Epidermal melanocyte (primary cell): ENCODE measurements around the gene CD247.

Experiments
- DNase-seq: peaks from one replicate; pipeline ENCODE4 v3.0.0; 2011; ENCODE audit warnings: low spot score; ENCODE audit not compliant: insufficient read length

Gene CD247

GRCh38 chr1:167542109-167543032 is 24.0 kb upstream of the CD247 start:
- no peak for DNase-seq

- DNase-seq = no peak
Observed at GRCh38 chr1:167541610-167542009, 23.3 kb upstream of the CD247 start.

- no peak for DNase-seq
Observed at GRCh38 chr1:167541003-167541402, 22.7 kb upstream of the CD247 start.

DNA sequence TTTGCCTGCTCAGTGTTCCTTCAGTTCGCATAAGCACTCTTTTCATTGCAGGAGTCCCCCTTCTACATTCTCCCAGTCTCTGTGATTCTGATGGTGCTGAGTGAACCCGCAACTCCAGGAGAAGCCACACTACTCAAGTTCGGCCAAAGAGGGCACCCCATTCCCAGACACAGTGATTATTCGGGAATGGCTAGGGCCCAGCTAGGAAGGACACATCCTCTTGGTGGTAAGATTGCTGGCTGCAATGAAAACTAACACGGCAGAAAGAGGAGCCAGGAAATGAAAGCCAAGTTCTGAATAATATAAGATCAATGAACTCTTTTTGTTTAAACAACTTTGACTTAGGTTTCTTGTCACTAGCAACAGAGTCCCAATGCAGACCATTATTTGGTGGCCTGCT is 20.3 kb upstream of the CD247 start:
- DNase-seq = no peak

- DNase-seq = peak; percentile 66
Observed at GRCh38 chr1:167533851-167534300, 15.5 kb upstream of the CD247 start.

- DNase-seq = no peak
Observed at GRCh38 chr1:167532964-167533824, 14.9 kb upstream of the CD247 start.

- no peak for DNase-seq
Observed at GRCh38 chr1:167532375-167532774, 14.0 kb upstream of the CD247 start.

DNA sequence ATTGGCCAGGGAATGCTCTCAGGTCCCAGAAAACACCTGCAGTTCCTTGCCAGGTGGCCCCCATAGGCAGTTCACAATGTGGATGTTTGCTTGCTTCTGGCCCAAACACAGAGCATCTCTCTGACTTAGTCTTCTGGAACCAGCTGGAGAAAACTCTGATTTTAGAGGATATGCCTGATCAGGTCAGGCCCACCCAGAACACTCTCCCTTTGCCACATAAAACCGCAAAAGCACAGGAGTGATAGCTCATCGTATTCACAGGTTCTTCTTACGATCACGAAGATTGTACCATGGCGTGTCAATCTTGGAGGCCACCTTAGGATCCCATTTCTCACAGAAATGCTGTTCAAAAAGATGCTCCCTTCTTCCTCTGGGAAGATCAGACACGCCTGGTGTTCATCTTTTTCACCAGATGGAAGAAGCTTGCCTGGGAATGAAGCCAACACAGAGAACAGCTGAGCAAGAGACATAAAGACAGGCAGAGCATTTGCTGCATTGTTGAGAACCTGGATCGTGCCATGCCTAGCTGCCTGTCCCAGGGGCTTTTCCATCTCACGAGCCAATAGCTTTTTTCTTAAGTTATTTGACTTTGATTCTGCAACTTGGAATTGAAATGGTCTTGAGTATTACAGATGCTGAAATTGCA is 11.6 kb upstream of the CD247 start:
- DNase-seq = no peak

GRCh38 chr1:167528057-167528728 is 9.9 kb upstream of the CD247 start:
- no peak for DNase-seq

GRCh38 chr1:167526667-167527383 is 8.5 kb upstream of the CD247 start:
- no peak for DNase-seq

- DNase-seq = no peak
Observed at GRCh38 chr1:167524651-167525050, 6.3 kb upstream of the CD247 start.

DNA sequence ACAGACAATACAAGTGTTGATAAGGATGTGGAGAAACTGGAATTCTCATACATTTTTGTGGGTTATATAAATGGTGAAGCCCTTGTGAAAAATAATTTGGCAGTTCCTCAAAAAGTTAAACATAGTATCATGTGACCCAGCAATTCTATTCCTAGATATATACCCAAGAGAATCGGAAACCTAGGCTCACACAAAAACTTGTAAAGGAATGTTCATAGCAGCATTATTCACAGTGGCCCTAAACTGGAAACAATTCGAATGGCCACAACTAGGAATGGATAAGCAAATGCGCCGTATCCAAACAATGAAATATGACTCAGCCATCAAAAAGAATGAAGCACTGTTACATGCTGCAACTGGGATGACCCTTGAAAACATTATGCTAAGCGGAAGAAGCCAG is 3.9 kb upstream of the CD247 start:
- DNase-seq = no peak

- no peak for DNase-seq
Observed at GRCh38 chr1:167520711-167521206, 2.4 kb upstream of the CD247 start.

GRCh38 chr1:167517535-167518330 is 596 bp downstream of the CD247 start:
- DNase-seq = no peak

- no peak for DNase-seq
Observed at GRCh38 chr1:167516404-167517388, 1.6 kb downstream of the CD247 start.

DNA sequence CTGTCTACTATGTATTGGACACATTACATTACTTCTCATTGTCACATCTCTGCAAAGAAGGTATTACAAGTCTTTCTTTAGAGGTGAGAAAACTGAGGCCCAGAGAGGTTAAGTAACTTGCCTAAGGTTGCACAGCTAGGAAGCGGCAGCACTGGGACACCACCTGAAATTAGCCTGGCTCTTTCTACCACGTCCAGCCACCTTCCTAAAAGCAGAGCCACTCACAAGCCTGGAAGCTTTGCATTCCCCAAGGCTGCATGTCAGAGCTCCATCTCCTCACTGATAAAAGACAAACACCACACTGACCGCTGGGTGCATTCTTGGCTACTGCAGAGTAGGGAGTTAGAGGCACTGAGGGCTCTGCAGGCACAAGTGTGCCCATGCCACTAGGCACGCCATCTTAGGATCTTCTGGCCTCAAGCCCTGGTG is 2.4 kb downstream of the CD247 start:
- DNase-seq = no peak

GRCh38 chr1:167515461-167515860 is 2.9 kb downstream of the CD247 start:
- no peak for DNase-seq

DNA sequence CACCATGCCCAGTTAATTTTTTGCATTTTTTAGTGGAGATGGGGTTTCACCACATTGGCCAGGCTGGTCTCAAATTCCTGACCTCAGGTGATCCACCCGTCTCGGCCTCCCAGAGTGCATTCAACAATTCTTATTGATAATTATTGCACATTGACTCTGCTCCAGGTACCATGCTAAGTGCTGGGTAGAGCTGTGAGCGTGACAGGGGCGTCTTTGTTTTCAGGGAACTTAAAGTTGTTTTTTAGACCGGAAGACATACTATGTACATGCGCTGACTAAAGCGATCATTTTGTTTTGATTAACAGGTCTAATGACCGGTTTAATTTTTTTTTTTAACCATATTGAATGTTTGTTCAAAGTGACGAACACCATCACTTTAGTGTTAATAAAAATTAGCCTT is 4.0 kb downstream of the CD247 start:
- no peak for DNase-seq
